OCI-LY1 (cell line): ENCODE results near the gene HNRNPA0.

Experiments used
- EZH2 ChIP-seq: fragments of 200-600 bp; sonication (generic), shearing (Covaris generic); IDR thresholded peaks from 2 replicates; pipeline ENCODE4 v1.8.0; 2017; ENCODE audit warnings: borderline replicate concordance, mixed run types, mild to moderate bottlenecking, antibody characterized with exemption, low read length, moderate library complexity, mixed read lengths
- TF ChIP-seq, protein P1 (sequence below): fragments of 200-600 bp; sonication (generic), shearing (Covaris generic); IDR thresholded peaks from 2 replicates; pipeline ENCODE4 v1.5.1; 2017; ENCODE audit warnings: mild to moderate bottlenecking, antibody characterized with exemption, low read length, moderate library complexity, mixed read lengths

DNA sequence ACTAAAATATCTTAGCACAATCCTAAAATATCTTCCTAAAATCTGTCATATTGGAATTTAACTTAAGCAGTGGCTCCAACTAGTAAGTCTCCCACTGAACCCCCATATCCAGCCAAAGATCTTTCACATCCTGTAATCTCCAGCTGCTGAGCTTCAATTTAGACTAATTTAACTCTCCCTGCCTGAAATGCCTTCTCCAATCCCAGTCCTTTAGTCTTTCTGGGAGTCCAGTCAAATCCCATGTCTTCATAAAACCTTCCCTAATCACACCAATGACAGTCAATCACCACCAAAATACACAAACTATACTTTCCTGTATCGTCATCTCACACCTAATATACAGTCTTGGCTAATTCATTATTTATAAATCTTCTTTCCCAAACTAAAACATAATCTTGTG lies 17.7 kb downstream of the HNRNPA0 start:
- TF ChIP-seq, protein P1, sequence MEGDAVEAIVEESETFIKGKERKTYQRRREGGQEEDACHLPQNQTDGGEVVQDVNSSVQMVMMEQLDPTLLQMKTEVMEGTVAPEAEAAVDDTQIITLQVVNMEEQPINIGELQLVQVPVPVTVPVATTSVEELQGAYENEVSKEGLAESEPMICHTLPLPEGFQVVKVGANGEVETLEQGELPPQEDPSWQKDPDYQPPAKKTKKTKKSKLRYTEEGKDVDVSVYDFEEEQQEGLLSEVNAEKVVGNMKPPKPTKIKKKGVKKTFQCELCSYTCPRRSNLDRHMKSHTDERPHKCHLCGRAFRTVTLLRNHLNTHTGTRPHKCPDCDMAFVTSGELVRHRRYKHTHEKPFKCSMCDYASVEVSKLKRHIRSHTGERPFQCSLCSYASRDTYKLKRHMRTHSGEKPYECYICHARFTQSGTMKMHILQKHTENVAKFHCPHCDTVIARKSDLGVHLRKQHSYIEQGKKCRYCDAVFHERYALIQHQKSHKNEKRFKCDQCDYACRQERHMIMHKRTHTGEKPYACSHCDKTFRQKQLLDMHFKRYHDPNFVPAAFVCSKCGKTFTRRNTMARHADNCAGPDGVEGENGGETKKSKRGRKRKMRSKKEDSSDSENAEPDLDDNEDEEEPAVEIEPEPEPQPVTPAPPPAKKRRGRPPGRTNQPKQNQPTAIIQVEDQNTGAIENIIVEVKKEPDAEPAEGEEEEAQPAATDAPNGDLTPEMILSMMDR, result no peak
- no peak for TF ChIP-seq EZH2
